Epithelial cell of esophagus (primary cell): ENCODE data around the gene ITPKB.
"Not testable (repeated sequence)": the region's sequence is repeated elsewhere in the genome, so short reads cannot be mapped to it uniquely, and the experiment has no call there.

Source experiments
- DNase-seq: peaks from one replicate; pipeline ENCODE4 v3.0.0; 2010; ENCODE audit warnings: low read depth
- H3K4me3 ChIP-seq: 2 replicates; pipeline ENCODE4 v1.5.1; 2011; ENCODE audit warnings: mild to moderate bottlenecking, low read length, control low read depth
- TF ChIP-seq, protein P1 (sequence below): IDR thresholded peaks from 2 replicates; pipeline ENCODE4 v1.5.1; 2011; ENCODE audit warnings: low read depth, mild to moderate bottlenecking, low read length, control low read depth, inconsistent platforms; ENCODE audit not compliant: insufficient read depth; ENCODE audit errors: missing control alignments

Gene ITPKB

GRCh38 chr1:226603858-226604559 is 135.1 kb downstream of the ITPKB start:
- no peak for DNase-seq
- TF ChIP-seq, protein P1, sequence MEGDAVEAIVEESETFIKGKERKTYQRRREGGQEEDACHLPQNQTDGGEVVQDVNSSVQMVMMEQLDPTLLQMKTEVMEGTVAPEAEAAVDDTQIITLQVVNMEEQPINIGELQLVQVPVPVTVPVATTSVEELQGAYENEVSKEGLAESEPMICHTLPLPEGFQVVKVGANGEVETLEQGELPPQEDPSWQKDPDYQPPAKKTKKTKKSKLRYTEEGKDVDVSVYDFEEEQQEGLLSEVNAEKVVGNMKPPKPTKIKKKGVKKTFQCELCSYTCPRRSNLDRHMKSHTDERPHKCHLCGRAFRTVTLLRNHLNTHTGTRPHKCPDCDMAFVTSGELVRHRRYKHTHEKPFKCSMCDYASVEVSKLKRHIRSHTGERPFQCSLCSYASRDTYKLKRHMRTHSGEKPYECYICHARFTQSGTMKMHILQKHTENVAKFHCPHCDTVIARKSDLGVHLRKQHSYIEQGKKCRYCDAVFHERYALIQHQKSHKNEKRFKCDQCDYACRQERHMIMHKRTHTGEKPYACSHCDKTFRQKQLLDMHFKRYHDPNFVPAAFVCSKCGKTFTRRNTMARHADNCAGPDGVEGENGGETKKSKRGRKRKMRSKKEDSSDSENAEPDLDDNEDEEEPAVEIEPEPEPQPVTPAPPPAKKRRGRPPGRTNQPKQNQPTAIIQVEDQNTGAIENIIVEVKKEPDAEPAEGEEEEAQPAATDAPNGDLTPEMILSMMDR = no peak
- H3K4me3 ChIP-seq = no peak overlapping the region

DNA sequence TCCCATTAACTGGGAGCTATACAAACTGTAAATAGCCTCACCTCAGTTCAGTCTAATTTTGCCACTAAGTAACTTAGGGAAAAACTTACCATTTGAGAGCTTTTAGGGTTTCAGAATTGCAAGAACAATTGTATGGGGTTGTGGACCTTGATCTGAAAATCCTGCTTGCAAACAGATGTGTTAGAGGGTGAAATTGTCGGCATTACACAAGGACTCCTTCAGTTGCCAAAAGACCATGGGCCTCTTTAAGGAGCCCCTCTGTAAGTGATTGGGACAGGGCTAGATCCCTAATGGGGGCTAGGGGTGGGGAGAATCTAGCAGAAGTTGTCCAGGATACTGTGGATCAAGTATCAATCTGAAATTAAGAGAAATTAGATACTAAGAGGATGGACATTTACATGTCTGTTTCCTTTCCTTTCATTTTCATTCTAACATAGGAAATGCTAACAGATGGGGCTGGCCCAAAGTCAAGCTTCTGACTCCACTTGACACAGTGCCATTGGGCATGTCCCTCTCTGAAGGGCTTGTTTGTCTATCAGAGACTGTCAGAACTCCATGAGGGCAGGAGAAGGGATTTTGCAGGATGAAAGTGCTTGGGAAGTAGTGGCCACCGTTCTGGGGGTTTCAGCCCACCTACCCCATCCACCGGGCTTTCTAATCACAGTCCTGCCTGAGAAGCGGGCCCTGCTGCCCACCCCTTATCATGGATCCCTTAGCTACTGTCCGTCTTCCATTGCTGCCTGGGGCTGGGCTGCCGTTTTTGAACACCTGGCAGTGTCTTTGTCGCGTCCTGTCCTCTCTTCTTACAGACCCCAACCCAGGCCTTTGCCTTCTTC is 135.8 kb downstream of the ITPKB start:
- H3K4me3 ChIP-seq = no peak overlapping the region
- TF ChIP-seq, protein P1 = no peak
- DNase-seq = peak; percentile 41

DNA sequence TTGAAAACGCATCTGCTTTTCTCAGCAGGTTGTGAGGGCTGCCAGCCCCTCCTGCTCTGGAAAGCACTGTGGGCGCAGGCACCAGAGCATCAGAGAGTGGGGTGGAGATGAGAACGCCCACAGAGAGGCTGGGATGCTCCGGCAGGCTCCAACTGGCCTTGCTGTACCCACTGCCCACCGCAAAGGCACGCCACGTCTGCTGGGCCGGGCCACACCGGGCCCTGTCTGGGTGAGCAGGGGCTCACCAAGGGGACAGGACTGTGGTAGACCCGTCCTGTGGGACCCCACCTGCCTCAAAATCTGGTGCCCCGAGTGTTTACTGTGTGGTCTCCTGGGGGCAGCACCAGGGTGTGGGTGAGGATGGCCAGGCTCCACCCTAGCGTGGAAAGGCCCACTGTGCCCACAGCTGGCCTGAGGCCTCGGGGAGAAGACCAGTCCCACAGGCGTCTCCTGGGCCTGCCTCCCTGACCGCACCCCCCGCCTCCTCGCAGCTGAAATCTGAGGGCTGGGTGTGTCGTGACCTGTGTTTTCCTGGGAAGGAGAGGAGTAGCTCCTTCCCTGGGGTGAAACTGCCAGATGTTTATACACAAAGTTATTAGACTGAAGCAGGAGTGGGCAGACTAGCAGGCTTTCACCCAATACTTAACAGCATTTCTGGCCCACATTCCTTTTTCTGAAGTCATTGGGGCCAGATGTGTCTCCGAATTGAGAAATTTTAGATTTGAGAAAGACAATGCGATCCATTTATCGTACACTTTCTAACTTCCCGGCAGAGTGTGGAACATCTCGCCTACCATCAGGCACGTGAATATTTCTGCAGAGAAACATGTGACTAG is 136.7 kb downstream of the ITPKB start:
- DNase-seq = peak; percentile 59
- TF ChIP-seq, protein P1 = no peak
- no peak overlapping the region for H3K4me3 ChIP-seq

- TF ChIP-seq, protein P1 = no peak
- no peak overlapping the region for H3K4me3 ChIP-seq
These were observed 137.6 kb downstream of the ITPKB start for GRCh38 chr1:226601456-226601855.

GRCh38 chr1:226600254-226600653 is 138.8 kb downstream of the ITPKB start:
- DNase-seq = no peak

More at GRCh38 chr1:226601456-226601855, 137.6 kb downstream of the ITPKB start:
- DNase-seq = no peak

GRCh38 chr1:226599636-226600238 is 139.3 kb downstream of the ITPKB start:
- TF ChIP-seq, protein P1 = no peak
- H3K4me3 ChIP-seq = no peak overlapping the region
- DNase-seq = no peak

More at GRCh38 chr1:226600254-226600653, 138.8 kb downstream of the ITPKB start:
- TF ChIP-seq, protein P1 = no peak
- no peak overlapping the region for H3K4me3 ChIP-seq

DNA sequence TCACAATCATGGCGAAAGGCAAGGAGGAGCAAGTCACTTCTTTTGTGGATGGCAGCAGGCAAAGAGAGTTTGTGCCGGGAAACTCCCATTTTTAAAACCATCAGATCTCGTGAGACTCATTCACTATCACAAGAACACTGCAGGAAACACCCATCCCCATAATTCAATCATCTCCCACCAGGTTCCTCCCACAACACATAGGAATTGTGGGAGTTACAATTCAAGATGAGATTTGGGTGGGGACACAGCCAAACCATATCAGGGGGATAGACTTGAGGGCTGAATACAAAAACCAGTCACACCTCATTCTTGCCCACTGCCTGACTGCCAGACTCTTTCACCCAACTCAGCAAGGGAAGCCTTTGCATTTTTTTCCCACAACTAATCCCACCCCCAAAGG is 140.1 kb downstream of the ITPKB start:
- H3K4me3 ChIP-seq, DNase-seq: not testable (repeated sequence)
